Measurements from ENCODE around the gene DSG3.

DSG3 gene

GRCh38 chr18:31497836-31498573, 50.5 kb downstream of the DSG3 start, which contains the start of gene DSG2:
TSS of gene DSG2 (plus strand) at chr18:31498177. CDS start at chr18:31498252, 75 bp downstream.
- H3K27ac ChIP-seq = peak within 1 kb of the TSS; percentile 79
- TF ChIP-seq CTCF (IDR thresholded peaks at IDR 0.05) (no peak), ZFX (IDR thresholded peaks at IDR 0.05; ENCODE audit: borderline replicate concordance) (no peak)

- TF ChIP-seq ZFX (IDR thresholded peaks at IDR 0.05; ENCODE audit: borderline replicate concordance) (no peak), CTCF (IDR thresholded peaks at IDR 0.05) (no peak)
Measured at GRCh38 chr18:31498574-31499524, 51.3 kb downstream of the DSG3 start.

GRCh38 chr18:31500051-31500688, 52.6 kb downstream of the DSG3 start:
- no peak overlapping the region for H3K27ac ChIP-seq
- no peak for TF ChIP-seq CTCF (IDR thresholded peaks at IDR 0.05)
- no peak for TF ChIP-seq ZFX (IDR thresholded peaks at IDR 0.05; ENCODE audit: borderline replicate concordance)

More at GRCh38 chr18:31498574-31499524, 51.3 kb downstream of the DSG3 start:
- peak overlapping the region; percentile 79 for H3K27ac ChIP-seq

- TF ChIP-seq CTCF (IDR thresholded peaks at IDR 0.05) = no peak
- TF ChIP-seq ZFX (IDR thresholded peaks at IDR 0.05; ENCODE audit: borderline replicate concordance) = no peak
- H3K27ac ChIP-seq = no peak overlapping the region
Measured at GRCh38 chr18:31503011-31503410, 55.5 kb downstream of the DSG3 start.

GRCh38 chr18:31504455-31505147, 57.1 kb downstream of the DSG3 start:
- TF ChIP-seq CTCF (IDR thresholded peaks at IDR 0.05) (no peak), ZFX (IDR thresholded peaks at IDR 0.05; ENCODE audit: borderline replicate concordance) (no peak)
- no peak overlapping the region for H3K27ac ChIP-seq

GRCh38 chr18:31505156-31505555, 57.6 kb downstream of the DSG3 start:
- no peak overlapping the region for H3K27ac ChIP-seq
- TF ChIP-seq ZFX (IDR thresholded peaks at IDR 0.05; ENCODE audit: borderline replicate concordance) (no peak), CTCF (IDR thresholded peaks at IDR 0.05) (no peak)

All from 22Rv1 (cell line).